ENCODE measurements around the gene HOMER2.

HOMER2 gene

DNA sequence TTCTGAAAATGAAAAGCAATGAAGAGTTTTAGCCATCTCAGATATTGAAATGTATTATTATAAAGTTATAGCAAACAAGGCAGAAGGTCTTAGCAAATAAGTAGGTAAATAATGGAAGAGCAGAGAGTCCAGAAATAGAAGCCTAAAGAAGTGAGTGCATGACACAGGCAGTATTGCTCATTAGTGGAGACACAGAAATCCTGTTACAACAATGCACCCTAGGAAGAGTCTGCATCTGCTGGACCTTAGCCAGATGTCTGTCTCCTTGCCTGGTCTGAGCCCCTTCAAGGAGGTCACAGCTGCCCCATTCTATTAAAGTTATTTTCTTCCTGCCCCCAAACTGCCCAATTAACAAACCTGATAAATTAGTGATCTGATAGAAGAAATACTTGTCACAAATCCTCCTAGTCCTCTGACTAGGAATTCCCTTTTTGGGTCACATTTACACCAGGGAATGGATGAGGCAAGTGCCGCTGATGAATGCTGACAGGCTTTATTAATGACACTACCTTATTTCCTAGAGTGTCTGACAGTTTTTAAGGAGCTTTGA lies 51.9 kb downstream of the HOMER2 start:
- no peak for TF ChIP-seq ZNF248 (tag by site-specific recombination; IDR thresholded peaks at IDR 0.05)
- no peak for TF ChIP-seq PRDM1 (tag by site-specific recombination; IDR thresholded peaks at IDR 0.05)
- TF ChIP-seq BCL11B (tag by site-specific recombination; IDR thresholded peaks at IDR 0.05; ENCODE audit: low read depth): no peak
- TF ChIP-seq, protein P1, sequence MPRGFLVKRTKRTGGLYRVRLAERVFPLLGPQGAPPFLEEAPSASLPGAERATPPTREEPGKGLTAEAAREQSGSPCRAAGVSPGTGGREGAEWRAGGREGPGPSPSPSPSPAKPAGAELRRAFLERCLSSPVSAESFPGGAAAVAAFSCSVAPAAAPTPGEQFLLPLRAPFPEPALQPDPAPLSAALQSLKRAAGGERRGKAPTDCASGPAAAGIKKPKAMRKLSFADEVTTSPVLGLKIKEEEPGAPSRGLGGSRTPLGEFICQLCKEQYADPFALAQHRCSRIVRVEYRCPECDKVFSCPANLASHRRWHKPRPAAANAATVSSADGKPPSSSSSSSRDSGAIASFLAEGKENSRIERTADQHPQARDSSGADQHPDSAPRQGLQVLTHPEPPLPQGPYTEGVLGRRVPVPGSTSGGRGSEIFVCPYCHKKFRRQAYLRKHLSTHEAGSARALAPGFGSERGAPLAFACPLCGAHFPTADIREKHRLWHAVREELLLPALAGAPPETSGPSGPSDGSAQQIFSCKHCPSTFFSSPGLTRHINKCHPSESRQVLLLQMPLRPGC (tag by site-specific recombination; IDR thresholded peaks at IDR 0.05): no peak
- no peak for TF ChIP-seq ZNF223 (tag by site-specific recombination; IDR thresholded peaks at IDR 0.05)
- TF ChIP-seq ZNF350 (tag by site-specific recombination; IDR thresholded peaks at IDR 0.05): no peak
- TF ChIP-seq, protein P2, sequence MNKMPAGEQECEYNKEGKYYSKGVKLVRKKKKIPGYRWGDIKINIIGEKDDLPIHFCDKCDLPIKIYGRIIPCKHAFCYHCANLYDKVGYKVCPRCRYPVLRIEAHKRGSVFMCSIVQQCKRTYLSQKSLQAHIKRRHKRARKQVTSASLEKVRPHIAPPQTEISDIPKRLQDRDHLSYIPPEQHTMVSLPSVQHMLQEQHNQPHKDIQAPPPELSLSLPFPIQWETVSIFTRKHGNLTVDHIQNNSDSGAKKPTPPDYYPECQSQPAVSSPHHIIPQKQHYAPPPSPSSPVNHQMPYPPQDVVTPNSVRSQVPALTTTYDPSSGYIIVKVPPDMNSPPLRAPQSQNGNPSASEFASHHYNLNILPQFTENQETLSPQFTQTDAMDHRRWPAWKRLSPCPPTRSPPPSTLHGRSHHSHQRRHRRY (tag by site-specific recombination; IDR thresholded peaks at IDR 0.05): no peak
- no peak for TF ChIP-seq ZNF416 (tag by site-specific recombination; IDR thresholded peaks at IDR 0.05)
- TF ChIP-seq PRDM2 (tag by site-specific recombination; IDR thresholded peaks at IDR 0.05; ENCODE audit: borderline replicate concordance): no peak
- TF ChIP-seq TSHZ1 (tag by site-specific recombination; IDR thresholded peaks at IDR 0.05; ENCODE audit: borderline replicate concordance): no peak
- TF ChIP-seq YY1 (tag by site-specific recombination; IDR thresholded peaks at IDR 0.05): no peak
- TF ChIP-seq ZNF266 (tag by site-specific recombination; IDR thresholded peaks at IDR 0.05; ENCODE audit: low read depth): no peak
- TF ChIP-seq, protein P3, sequence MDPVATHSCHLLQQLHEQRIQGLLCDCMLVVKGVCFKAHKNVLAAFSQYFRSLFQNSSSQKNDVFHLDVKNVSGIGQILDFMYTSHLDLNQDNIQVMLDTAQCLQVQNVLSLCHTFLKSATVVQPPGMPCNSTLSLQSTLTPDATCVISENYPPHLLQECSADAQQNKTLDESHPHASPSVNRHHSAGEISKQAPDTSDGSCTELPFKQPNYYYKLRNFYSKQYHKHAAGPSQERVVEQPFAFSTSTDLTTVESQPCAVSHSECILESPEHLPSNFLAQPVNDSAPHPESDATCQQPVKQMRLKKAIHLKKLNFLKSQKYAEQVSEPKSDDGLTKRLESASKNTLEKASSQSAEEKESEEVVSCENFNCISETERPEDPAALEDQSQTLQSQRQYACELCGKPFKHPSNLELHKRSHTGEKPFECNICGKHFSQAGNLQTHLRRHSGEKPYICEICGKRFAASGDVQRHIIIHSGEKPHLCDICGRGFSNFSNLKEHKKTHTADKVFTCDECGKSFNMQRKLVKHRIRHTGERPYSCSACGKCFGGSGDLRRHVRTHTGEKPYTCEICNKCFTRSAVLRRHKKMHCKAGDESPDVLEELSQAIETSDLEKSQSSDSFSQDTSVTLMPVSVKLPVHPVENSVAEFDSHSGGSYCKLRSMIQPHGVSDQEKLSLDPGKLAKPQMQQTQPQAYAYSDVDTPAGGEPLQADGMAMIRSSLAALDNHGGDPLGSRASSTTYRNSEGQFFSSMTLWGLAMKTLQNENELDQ (tag by site-specific recombination; IDR thresholded peaks at IDR 0.05; ENCODE audit: low read depth): no peak
- no peak for TF ChIP-seq ZNF776 (tag by site-specific recombination; IDR thresholded peaks at IDR 0.05; ENCODE audit: borderline replicate concordance)
- no peak for TF ChIP-seq ZNF175 (tag by site-specific recombination; IDR thresholded peaks at IDR 0.05)
- TF ChIP-seq KLF8 (tag by site-specific recombination; IDR thresholded peaks at IDR 0.05): no peak
- TF ChIP-seq MEIS1 (CRISPR knock-in tag; IDR thresholded peaks at IDR 0.05; ENCODE audit: borderline replicate concordance): no peak
- POLR2A ChIA-PET: no interaction called here

More for the DNA sequence above, 51.9 kb downstream of the HOMER2 start:
- H3K27ac ChIP-seq (ENCODE audit: extremely low read depth, low read depth, low read length): no peak overlapping the region
- H3K4me1 ChIP-seq (ENCODE audit: control insufficient read depth, insufficient read depth, low read length): peaks cover 7% of the 10 kb centered on the region; the same call in 1 of the 2 replicates
- CTCF ChIA-PET: interaction anchor here (1.4 kb wide), 1 partner anchor 110 kb away, joined by 6 read pairs; the partner anchor contains the start of gene C15orf40
- no peak overlapping the region for H3K4me3 ChIP-seq (ENCODE audit: low read depth, low read length)
- no peaks in the 10 kb centered on the region for H3K9me3 ChIP-seq (ENCODE audit: control insufficient read depth, insufficient read depth, low read depth, low read length)
- H3K36me3 ChIP-seq (ENCODE audit: control insufficient read depth in 2 of 2, insufficient read depth in 1 of 2, low read length in 2 of 2): no peaks in the 10 kb centered on the region

Data from HEK293 (cell line).